GM12891 (cell line): ENCODE results near the gene KLHL7.

Experiments used
- PAX5 ChIP-seq: IDR thresholded peaks from 2 replicates; pipeline ENCODE4 v1.6.1; 2011; ENCODE audit warnings: low read length, moderate library complexity, mild to moderate bottlenecking; ENCODE audit not compliant: insufficient read depth, severe bottlenecking
- POLR2A ChIP-seq: IDR thresholded peaks from 2 replicates; pipeline ENCODE4 v1.6.1; 2011; ENCODE audit warnings: low read depth, low read length, control low read depth
- POLR2AphosphoS5 ChIP-seq: IDR thresholded peaks from 2 replicates; pipeline ENCODE4 v1.6.1; 2011; ENCODE audit warnings: low read depth, low read length, control low read depth
- POU2F2 ChIP-seq: IDR thresholded peaks from 2 replicates; pipeline ENCODE4 v1.6.1; 2011; ENCODE audit warnings: low read depth, mild to moderate bottlenecking, control low read depth, low read length, moderate library complexity
- SPI1 ChIP-seq: IDR thresholded peaks from 2 replicates; pipeline ENCODE4 v1.6.1; 2011; ENCODE audit warnings: low read depth, low read length, control low read depth
- TAF1 ChIP-seq: IDR thresholded peaks from 2 replicates; pipeline ENCODE4 v1.6.1; 2011; ENCODE audit warnings: low read depth, low read length, control low read depth

DNA sequence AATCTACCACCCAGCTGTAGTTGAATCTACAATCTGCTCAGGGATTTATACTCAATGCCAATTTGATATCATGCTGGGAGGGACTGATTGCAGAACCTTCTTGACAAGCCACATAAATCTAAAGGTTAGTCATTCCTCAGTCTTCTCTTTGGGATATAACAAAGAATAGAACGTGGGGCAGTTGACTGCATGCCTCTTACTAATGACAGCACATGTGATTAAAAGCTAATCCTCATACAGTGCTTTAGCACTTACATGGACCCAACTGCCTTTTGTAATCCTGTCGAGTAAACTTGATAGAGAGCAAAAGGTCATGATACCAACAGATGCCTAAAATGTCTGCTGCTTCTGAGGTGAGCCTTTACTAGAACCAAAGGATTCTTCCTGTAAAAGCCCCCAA lies 12.3 kb downstream of the KLHL7 start:
- TF ChIP-seq POLR2A (no peak), PAX5 (no peak), TAF1 (no peak), POLR2AphosphoS5 (no peak), SPI1 (no peak), POU2F2 (no peak)
